ENCODE data around the gene ATP2B2. TPM values are rescaled to one million over a fixed set of nuclear protein-coding genes. Genes with fewer than 3 reads are reported as not detected.
"Not testable (repeated sequence)": the region's sequence is repeated elsewhere in the genome, so short reads cannot be mapped to it uniquely, and the experiment has no call there.

The ATP2B2 gene
- total and polyA plus RNA-seq, 2 donors = 0.13 to 0.53 TPM

DNA sequence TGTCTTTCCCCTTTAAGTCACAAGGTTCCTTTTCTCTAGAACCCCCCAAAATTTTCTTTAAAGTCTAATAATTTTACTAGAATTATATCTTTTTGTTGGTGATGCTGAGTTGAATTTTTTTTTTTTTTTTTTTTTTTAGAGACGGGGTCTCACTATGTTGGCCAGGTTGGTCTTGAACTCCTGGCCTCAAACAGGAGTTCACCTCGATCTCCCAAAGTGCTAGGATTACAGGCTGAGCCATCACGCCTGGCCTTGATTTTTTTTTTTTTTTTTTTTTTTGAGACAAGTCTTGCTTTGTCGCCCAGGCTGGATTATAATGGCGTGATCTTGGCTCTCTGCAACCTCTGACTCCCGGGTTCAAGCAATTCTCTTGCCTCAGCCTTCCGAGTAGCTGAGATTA lies 196.7 kb downstream of the ATP2B2 start:
- Histone ChIP-seq H3K36me3 (ENCODE audit: insufficient read depth) (no peaks in the 10 kb centered on the region), H3K27ac (ENCODE audit: low read depth) (no peak overlapping the region), H3K4me3 (ENCODE audit: low read depth, low read length) (no peak overlapping the region), H3K4me1 (ENCODE audit: insufficient read depth) (no peaks in the 10 kb centered on the region)
- no peak for DNase-seq (ENCODE audit: extremely low spot score)
- 95% methylated on average over 7 of the region's 7 CpGs for WGBS

DNA sequence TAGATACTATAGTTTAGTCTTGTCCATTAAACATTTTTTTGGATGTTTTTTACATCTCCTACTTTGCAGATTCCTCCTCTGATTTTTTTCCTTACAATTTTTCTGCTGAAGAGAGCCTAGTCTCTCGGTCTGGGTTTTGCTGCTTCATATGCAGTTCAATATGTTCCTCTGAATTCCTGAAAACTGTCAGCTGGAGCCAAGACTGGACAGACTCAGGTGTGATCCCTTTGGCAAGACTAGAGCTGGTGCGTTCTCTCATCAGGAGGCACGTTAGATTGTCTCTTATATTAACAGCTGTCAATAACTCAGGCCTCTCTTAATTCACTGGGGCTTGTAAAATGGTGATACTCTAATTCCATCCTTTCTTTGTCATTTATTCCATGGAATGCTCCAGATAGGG lies 199.2 kb downstream of the ATP2B2 start:
- no peak for DNase-seq (ENCODE audit: extremely low spot score)
- H3K27ac ChIP-seq (ENCODE audit: low read depth) = no peak overlapping the region
- no peaks in the 10 kb centered on the region for H3K4me1 ChIP-seq (ENCODE audit: insufficient read depth)
- no peak overlapping the region for H3K4me3 ChIP-seq (ENCODE audit: low read depth, low read length)
- no peaks in the 10 kb centered on the region for H3K36me3 ChIP-seq (ENCODE audit: insufficient read depth)
- WGBS = 93% methylated on average over 3 of the region's 3 CpGs

DNA sequence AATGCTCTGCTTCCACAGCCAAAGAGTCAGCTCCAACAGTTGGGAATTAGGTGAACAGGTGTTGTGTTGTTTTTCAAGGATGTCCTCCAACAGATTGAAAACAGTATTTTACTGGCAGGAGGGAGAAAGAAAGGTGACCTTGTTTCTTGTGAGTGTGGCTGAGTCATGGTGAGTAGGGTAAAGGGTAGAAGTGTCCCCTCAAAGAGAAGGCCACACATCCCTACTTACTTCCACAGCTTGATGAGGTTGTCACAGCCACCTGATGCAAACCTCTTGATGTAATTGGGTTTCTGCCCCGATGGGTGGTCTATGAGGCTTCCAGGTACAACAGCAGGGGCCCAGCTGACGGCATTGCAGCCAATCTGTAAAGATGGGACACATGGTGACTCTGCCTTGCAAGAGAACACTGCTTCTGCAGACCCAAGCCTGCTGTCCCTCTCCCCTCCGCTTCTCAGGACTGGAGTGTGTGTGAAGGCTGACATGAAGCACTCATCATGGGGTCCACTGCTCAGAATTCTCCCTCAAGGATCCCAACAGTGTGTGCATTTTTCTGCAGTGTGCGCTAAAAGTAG lies 200.0 kb downstream of the ATP2B2 start:
- 94% methylated on average over 4 of the region's 4 CpGs for WGBS
- Histone ChIP-seq H3K4me3 (ENCODE audit: low read depth, low read length) (no peak overlapping the region), H3K36me3 (ENCODE audit: insufficient read depth) (no peaks in the 10 kb centered on the region), H3K4me1 (ENCODE audit: insufficient read depth) (no peaks in the 10 kb centered on the region), H3K27ac (ENCODE audit: low read depth) (no peak overlapping the region)
- DNase-seq (ENCODE audit: extremely low spot score) = no peak

DNA sequence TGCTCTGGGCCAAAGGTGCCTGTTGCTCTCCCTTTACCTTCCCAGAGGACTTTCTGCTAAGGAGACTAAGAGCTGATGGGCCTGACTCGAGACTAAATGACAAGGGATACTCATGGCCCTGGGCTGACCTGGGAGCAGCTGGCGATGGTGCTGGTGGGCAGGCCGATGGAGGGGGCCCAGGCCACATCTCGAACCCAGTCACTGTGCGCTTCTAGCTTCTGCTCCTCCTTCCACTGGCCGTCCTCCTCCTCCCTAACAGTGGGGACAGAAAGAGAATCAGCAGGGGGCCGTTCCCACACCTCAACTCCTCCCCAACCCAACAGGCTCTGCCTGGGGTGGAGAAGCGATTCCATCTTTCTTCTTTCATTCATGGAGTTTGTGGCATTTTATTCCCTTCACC lies 200.5 kb downstream of the ATP2B2 start:
- 89% methylated on average over 8 of the region's 8 CpGs for WGBS
- no peak for DNase-seq (ENCODE audit: extremely low spot score)
- Histone ChIP-seq H3K4me3 (ENCODE audit: low read depth, low read length) (no peak overlapping the region), H3K36me3 (ENCODE audit: insufficient read depth) (no peaks in the 10 kb centered on the region), H3K27ac (ENCODE audit: low read depth) (no peak overlapping the region), H3K4me1 (ENCODE audit: insufficient read depth) (no peaks in the 10 kb centered on the region)

DNA sequence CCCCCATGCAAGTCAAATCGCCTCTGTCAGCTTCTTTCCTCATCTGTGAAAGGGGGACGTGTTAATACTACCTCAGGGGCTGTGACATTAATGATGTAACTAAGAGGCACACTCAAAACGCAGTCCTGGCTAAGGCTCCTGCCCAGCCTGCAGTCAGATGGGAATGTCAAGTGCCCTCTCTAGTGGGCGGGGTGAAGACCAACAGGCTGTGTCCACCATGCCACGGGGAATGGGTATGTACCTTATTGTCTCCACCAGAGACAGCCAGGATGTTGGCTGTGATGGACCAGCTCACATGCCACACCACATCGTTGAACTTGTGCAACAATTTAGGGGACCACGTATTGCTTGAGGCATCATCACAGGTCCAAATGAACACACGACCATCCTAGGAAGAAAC lies 201.6 kb downstream of the ATP2B2 start:
- Histone ChIP-seq H3K36me3 (ENCODE audit: insufficient read depth) (no peaks in the 10 kb centered on the region), H3K4me1 (ENCODE audit: insufficient read depth) (no peaks in the 10 kb centered on the region), H3K27ac (ENCODE audit: low read depth) (no peak overlapping the region), H3K4me3 (ENCODE audit: low read depth, low read length) (no peak overlapping the region)
- DNase-seq (ENCODE audit: extremely low spot score) = no peak
- 87% methylated on average over 8 of the region's 8 CpGs for WGBS

DNA sequence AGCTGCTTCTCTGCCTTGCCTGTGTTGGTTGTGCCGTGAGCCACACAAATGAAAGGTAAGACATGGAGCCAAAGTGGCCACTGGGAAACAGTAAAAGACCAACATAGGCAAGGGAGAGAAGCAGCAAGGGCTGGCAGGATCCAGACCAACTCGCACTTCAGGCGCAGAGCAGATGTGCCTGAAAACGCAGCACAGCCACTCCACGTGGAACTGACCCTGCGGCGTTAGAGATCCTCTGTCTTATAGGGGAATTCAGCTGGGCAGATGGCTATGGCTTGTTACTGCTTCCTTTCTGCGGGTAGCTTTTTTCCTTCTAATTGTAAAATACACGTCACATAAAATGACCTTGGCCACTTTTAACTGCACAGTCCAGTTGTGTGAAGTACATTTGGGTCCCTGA lies 202.3 kb downstream of the ATP2B2 start:
- Histone ChIP-seq H3K36me3 (ENCODE audit: insufficient read depth) (no peaks in the 10 kb centered on the region), H3K4me3 (ENCODE audit: low read depth, low read length) (no peak overlapping the region), H3K27ac (ENCODE audit: low read depth) (no peak overlapping the region), H3K4me1 (ENCODE audit: insufficient read depth) (no peaks in the 10 kb centered on the region)
- WGBS = 92% methylated on average over 9 of the region's 9 CpGs
- no peak for DNase-seq (ENCODE audit: extremely low spot score)

DNA sequence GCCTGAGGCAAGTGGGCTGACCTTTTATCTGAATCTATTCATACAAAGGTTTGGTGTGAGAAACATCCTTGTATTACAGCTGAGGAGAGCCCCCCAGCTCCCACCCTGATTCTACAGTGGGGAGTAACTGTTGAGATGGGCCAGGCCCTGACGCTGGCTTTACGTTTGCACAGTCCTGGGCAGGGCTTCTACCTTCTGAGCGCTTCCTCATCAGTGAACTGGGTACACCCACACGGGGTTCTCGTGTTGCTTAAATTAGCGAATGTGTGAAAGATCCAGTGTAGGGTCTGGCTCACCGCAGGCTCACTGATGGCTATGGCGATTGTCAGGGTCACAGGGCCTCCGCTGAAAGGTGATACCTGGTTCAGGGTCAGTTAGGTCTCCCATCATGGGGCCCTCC lies 205.3 kb downstream of the ATP2B2 start:
- no peak overlapping the region for H3K27ac ChIP-seq (ENCODE audit: low read depth)
- 83% methylated on average over 9 of the region's 9 CpGs for WGBS
- H3K4me3 ChIP-seq (ENCODE audit: low read depth, low read length) = no peak overlapping the region
- no peaks in the 10 kb centered on the region for H3K4me1 ChIP-seq (ENCODE audit: insufficient read depth)
- peaks cover 3% of the 10 kb centered on the region for H3K36me3 ChIP-seq (ENCODE audit: insufficient read depth)
- no peak for DNase-seq (ENCODE audit: extremely low spot score)

DNA sequence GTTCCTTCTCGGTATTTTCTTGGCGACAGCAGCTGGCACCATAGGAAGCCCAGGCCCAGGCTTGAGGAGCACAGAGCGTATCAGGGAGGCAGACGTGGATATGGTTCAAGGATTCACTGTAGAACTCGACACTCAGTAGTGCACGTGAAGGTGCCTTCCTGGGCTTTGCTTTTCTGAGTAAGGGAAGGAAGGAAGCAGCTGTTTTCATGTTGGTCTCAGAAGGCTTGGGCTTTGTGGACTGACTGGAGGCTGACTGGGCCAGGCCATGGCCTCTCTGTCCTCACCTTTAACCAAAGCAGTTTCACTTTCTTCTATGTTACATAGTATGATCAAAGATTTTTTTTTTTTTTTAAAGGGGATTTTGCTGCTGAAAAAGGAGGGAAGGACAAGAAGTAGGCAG lies 205.7 kb downstream of the ATP2B2 start:
- H3K27ac ChIP-seq (ENCODE audit: low read depth) = no peak overlapping the region
- H3K4me1 ChIP-seq (ENCODE audit: insufficient read depth) = no peaks in the 10 kb centered on the region
- DNase-seq (ENCODE audit: extremely low spot score) = no peak
- peaks cover 3% of the 10 kb centered on the region for H3K36me3 ChIP-seq (ENCODE audit: insufficient read depth)
- H3K4me3 ChIP-seq (ENCODE audit: low read depth, low read length) = no peak overlapping the region
- 64% methylated on average over 6 of the region's 6 CpGs for WGBS

DNA sequence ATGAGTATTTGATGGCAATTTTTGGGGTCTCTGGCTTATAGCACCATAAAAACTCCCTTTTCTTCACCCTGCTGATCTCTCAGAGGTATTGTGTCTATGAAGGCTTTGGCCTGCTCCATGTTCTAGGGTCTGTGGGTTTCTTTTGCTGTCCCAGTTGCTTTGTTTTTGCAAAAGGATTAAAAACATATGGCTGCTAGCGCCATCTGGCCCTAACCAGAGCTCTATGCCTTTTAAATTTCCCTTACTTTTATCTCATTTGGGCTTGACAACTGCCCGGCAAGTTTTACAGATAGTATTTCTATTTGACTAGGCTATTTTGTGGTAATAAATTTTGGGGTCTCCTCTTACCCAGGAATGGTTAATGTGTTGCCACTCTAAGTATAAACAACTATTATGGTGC lies 206.2 kb downstream of the ATP2B2 start:
- WGBS = 58% methylated on average over 2 of the region's 2 CpGs
- Histone ChIP-seq H3K36me3 (ENCODE audit: insufficient read depth) (peaks cover 3% of the 10 kb centered on the region), H3K4me3 (ENCODE audit: low read depth, low read length) (no peak overlapping the region), H3K4me1 (ENCODE audit: insufficient read depth) (no peaks in the 10 kb centered on the region), H3K27ac (ENCODE audit: low read depth) (no peak overlapping the region)
- DNase-seq (ENCODE audit: extremely low spot score) = no peak

DNA sequence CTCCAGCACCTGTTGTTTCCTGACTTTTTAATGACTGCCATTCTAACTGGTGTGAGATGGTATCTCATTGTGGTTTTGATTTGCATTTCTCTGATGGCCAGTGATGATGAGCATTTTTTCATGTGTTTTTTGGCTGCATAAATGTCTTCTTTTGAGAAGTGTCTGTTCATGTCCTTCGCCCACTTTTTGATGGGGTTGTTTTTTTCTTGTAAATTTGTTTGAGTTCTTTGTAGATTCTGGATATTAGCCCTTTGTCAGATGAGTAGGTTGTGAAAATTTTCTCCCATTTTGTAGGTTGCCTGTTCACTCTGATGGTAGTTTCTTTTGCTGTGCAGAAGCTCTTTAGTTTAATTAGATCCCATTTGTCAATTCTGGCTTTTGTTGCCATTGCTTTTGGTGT lies 207.3 kb downstream of the ATP2B2 start:
- no CpG with 5 or more reads among the region's 1 CpG for WGBS
- not testable (repeated sequence) for H3K4me1 ChIP-seq (ENCODE audit: insufficient read depth); H3K4me3 ChIP-seq (ENCODE audit: low read depth, low read length); H3K36me3 ChIP-seq (ENCODE audit: insufficient read depth); H3K27ac ChIP-seq (ENCODE audit: low read depth); DNase-seq (ENCODE audit: extremely low spot score)

DNA sequence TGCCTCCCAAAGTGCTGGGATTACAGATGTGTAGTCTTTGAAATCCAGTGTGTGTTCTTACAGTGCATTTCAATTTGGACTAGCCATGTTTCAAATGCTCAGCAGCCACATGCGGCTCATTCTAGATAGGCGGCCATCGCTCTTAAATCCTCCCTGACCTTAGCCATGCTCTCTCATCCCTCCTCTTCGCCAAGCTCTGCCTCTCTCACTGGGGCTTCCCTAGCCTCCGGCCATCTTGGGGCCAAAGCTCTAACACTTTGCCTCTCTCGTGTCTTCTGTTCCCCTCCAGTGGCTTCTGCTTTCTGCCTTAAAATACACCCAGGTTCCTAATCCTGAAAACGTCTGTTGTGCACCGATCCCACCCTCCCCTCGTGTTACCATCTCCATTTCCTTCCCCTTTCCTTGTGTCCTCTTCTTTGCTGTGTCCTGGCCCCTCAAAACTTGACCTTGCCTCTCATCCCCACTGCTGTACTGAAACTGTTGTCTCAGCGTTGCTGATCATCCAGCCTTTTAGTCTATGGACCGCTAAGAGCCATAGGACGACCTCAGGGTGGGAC lies 211.3 kb downstream of the ATP2B2 start:
- DNase-seq (ENCODE audit: extremely low spot score) = no peak
- 89% methylated on average over 12 of the region's 12 CpGs for WGBS
- no peak overlapping the region for H3K27ac ChIP-seq (ENCODE audit: low read depth)
- H3K4me1 ChIP-seq (ENCODE audit: insufficient read depth) = no peaks in the 10 kb centered on the region
- no peak overlapping the region for H3K4me3 ChIP-seq (ENCODE audit: low read depth, low read length)
- H3K36me3 ChIP-seq (ENCODE audit: insufficient read depth) = peaks cover 3% of the 10 kb centered on the region

DNA sequence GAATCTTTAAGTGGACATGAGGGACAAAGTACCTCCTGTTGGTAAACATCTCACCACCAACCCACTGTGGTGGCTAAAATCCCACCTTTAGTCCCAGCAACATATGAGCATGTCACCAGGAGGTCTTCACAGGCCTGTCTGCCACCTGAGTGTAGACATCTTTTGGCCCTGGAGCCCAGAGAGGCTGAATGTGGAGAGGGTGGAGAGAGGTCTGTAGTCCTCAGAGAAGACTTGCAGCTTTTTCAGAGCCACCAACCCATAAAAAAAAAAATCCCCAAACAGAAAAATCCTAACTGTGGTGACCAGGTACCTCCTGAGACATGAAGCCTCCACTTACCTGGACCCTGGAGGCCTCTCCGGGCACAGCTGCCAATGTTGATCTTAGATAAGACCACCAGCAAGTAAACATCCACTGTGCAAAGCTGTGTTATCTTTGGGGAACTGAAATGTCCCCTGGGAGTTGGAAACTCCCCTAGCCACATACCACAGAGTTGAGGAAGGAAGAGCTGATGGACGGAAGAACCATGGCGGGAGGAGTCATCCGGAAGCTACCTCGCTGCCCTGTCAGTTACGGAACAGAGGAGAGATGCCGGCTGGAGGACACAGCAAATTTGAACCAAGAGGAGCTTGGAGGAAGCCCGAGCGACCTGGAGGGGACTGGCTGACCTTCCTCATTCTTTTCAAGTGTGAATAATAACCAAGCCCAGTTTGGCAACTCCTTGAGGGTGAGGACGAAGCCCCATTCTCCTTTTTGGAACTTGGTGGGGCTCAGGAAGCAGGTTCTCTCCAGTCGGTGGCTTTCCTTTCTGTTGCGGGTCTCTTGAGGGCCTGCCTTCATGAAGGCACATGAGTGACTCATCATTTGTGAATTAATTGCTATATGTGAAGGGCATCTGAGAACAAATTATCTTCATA lies 212.6 kb downstream of the ATP2B2 start, which contains the start of gene GHRL:
GHRL (minus strand) TSS at position 443 of the 915 bp plus-strand sequence. CDS start 2,767 bp downstream, outside the sequence.
- DNase-seq (ENCODE audit: extremely low spot score) = no peak
- no peaks in the 10 kb centered on the region for H3K4me1 ChIP-seq (ENCODE audit: insufficient read depth)
- H3K36me3 ChIP-seq (ENCODE audit: insufficient read depth) = peaks cover 3% of the 10 kb centered on the region
- 64% methylated on average over 12 of the region's 12 CpGs for WGBS
- no peak within 1 kb of the TSS for H3K4me3 ChIP-seq (ENCODE audit: low read depth, low read length)
- no peak within 1 kb of the TSS for H3K27ac ChIP-seq (ENCODE audit: low read depth)

DNA sequence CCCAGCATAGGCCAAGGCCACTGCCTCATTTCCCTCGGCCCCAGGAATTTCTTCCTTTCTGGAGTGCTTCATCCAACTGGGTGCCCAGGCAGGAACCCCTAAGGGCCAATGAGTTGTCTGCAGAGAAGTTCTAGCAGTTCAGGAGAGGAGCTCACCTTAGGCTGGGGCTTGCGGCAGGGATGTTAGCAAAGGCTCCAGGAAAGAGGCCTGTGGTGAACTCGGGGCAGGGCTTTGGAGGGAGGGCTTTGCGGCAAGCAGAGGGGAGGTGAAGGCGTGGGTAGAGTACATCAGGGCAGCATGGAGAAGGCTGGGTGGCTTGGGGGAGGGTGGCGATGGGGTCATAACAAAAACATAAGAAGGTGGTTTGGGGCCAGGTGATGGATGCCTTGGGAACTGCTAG lies 213.7 kb downstream of the ATP2B2 start:
- WGBS = 94% methylated on average over 6 of the region's 6 CpGs
- Histone ChIP-seq H3K27ac (ENCODE audit: low read depth) (no peak overlapping the region), H3K4me1 (ENCODE audit: insufficient read depth) (no peaks in the 10 kb centered on the region), H3K36me3 (ENCODE audit: insufficient read depth) (peaks cover 2% of the 10 kb centered on the region), H3K4me3 (ENCODE audit: low read depth, low read length) (no peak overlapping the region)
- DNase-seq (ENCODE audit: extremely low spot score) = no peak
